PC-3 (cell line): ENCODE results near the gene ENDOV.

Experiments
- CTCF ChIP-seq: fragments of 300-600 bp; sonication (generic); conservative IDR thresholded peaks from 2 replicates; pipeline ENCODE4 v1.5.1; 2017; ENCODE audit warnings: antibody characterized with exemption, low read depth, mild to moderate bottlenecking, low read length
- EZH2 ChIP-seq: fragments of 300-600 bp; sonication (generic); IDR thresholded peaks from one replicate; pipeline ENCODE4 v1.6.1; 2017; ENCODE audit warnings: antibody characterized with exemption, mild to moderate bottlenecking, low read length; ENCODE audit not compliant: unreplicated experiment
- EZH2phosphoT487 ChIP-seq: fragments of 300-600 bp; sonication (generic); IDR thresholded peaks from 2 replicates; pipeline ENCODE4 v1.6.1; 2018; ENCODE audit warnings: mild to moderate bottlenecking, antibody characterized with exemption, low read length, borderline replicate concordance

- TF ChIP-seq CTCF (no peak), EZH2 (no peak), EZH2phosphoT487 (no peak)
These were observed 37.4 kb downstream of the ENDOV start for GRCh38 chr17:80452173-80452915.
